ENCODE measurements around the gene C19orf12.
A peak's percentile ranks its signal among the peaks of the same experiment; 100 is the strongest.
"Not testable (repeated sequence)": the region's sequence is repeated elsewhere in the genome, so short reads cannot be mapped to it uniquely, and the experiment has no call there.

Gene C19orf12

DNA sequence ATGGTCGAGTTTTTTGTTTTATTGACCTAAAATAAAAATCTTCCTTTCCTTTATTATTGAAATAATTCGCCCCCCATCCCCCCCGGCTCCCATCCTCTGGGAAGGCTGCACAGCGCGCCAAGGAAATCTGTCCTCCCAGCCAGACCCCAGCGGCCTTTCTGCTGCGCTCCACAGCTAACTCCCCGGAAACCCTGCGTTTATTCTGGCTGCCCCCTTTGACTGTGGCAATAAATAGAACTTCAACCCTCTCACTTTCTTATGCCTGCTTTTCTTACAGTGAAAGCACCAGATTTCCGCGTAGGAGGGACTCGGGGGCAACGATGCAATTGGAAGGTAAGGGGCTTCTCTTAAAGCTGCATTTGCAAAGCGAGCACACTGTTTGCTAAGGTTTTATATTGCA, 9.7 kb upstream of the C19orf12 start:
- DNase-seq, result no peak

DNA sequence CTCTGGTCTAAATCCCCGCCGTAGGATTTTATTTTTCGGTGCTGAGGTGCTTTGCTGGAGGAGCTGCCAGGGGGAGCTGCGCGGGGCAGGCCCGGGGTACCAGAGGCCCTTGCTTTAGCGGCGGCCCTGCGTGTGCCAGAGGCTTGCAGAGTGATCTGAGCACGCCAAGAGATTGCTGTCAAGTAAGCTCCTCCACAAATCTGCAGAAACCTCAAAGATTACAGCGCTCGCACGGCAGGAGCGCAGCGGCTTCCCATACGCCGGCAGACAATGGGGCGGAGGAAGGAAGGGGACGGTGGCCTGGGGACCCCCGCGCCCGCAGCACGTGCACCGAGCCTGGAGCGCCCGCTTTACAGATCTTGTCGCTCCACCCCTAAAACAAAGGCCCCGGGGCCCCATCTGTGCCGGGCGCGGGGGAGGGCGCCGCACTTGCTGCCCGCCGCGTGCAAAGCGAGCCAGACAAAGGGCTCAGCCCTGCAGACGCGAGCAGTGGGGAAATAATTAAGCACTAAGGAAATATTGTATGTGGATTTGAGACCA, 9.1 kb upstream of the C19orf12 start:
- DNase-seq, result peak; percentile 67

- DNase-seq, result no peak
These were observed 2.0 kb upstream of the C19orf12 start for GRCh38 chr19:29717051-29717450.

DNA sequence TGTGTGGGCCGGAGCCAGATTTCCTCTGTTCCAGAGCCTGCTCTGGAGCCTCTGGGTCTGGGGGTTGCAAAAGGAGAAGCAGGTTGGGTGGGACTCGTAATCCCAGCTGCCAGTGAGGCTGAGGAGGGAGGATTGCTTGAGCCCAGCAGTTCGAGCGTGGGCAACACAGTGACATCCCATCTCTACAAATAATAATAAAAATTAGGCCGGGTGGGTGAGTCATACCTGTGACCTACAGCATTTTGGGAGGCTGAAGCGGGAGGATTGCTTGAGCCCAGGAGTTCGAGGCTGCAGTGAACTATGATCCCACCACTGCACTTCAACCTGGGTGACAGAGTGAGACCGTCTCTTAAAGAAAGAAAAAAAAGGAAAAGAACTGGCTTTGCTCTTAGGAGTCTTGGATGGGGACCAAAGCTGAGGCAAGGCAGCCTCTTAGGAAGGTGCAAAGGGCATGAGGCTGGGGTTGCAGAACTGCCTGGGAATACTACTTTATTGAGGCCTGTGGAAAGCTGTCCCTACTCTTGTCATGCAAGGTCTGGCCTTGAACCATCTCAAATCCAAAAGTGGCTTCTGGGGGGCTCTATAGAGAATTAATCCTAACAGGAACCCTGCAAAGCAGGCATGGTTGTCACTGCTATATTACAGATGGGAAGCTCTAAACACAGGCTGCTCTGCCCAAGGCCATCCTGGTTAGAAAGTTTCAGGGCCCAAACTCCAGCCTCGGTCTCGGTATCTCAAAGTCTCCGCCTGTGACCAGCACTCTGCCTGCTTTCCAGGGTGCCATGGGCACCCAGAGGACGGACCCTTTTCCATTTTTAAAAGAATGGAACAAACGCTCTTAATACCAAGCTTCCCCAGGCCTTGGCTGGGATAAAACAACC, 880 bp upstream of the C19orf12 start:
- DNase-seq, result peak; percentile 44

DNA sequence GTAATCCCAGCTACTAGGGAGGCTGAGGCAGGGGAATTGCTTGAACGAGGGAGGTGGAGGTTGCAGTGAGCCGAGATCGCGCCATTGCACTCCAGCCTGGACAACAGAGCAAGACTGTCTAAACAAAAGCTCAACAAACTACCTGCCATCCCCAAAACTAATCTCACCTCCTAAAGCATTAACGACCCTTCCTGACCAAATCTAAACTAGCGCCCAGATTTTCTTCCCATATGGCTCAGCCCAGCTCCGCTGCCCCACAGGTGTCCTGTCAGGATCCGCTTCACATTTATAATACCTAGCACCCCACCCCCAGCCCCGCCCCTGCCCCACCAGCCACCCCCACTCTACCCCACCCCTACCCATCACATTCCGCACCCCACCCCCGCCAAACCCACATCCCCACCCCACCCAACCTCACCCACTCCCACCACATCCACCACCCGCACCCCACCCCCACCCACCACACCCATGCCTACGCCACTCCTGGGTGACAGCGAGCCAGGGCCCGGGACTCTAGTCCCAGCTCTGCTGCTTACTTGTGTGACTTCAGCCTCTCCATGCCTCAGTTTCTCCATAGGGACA, 599 bp downstream of the C19orf12 start:
- DNase-seq, result no peak

DNA sequence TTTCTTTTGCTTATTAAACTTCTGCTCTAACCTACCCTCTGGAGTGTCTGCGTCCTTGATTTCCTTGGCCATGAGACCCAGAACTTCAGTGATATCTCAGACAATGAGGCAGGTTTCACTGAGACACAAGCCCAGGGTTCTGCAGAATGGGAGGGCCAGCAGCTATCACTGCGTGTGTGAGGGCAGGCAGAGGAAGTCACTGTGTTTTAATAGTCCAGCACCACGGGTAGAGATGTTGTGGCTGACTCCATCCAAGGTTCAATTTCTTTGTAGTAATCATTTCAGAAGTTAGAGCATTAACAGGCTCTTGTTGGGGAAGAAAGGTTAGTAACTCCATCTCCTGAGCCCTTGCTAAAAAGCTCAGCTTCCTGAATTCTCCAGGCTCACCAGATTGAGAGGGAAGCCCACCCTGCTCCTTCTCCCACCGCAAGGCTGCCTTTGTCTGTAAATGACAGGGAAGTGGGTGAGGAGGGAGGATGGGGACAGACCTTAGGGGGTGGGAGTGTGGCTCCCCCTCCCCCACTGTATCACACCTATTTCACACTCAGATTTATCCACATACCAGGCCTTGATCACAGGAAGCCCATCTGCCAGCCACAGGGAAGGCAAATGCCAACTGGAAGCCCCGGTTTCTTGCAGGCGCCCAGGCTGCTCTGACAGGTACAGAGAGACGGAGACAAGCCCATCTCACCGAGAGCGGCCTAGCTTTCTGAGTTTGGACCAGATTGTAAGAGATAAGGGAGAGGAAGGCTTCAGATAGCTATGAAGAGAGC, 2.1 kb downstream of the C19orf12 start:
- no peak for DNase-seq

- no peak for DNase-seq
These were observed 3.4 kb downstream of the C19orf12 start for GRCh38 chr19:29711584-29712132.

- not testable (repeated sequence) for DNase-seq
These were observed 5.6 kb downstream of the C19orf12 start for GRCh38 chr19:29709440-29709798.

DNA sequence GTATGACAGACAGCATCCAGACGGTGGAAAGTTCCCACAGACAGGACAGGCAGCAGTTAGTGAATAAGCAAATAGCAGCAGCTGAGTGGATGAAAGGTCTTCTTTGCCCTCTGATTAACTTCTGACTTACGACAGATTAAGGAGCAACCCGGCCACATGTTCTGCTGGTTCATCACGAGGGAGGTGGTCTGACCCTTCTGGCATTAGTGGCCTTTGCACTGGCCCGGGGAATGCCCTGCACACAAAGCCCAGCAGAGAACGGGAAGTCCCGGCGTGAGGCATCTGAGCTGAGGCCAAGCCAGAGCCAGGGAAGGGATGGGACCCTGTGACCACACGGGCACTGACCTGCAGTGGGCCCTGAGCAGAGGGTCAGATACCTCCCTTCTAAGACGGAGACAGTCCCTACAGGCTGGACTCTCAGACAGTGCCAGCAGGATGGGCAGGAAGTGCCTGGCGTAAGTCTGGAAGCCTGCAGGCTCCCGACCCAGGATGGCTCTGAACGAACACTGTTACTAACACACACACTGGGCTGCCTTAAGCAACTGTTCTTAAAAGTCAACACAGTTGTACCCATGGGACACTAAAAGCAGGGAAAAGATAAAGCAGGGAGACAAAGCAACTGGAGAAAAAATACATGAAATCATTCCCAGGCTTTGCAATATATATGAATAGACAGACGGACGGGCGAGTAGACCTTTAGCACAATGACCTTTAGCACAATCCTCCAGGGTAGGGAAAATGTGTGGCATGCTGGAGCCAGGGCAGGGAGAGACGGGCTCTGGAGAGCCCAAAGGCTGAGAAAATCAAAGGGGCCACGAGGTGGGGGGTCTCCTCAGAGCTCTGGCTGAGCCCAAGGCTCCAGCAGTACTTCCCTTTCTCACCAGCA, 6.3 kb downstream of the C19orf12 start:
- no peak for DNase-seq

GRCh38 chr19:29706635-29707034, 8.4 kb downstream of the C19orf12 start:
- no peak for DNase-seq

GRCh38 chr19:29705706-29706105, 9.4 kb downstream of the C19orf12 start:
- no peak for DNase-seq

DNA sequence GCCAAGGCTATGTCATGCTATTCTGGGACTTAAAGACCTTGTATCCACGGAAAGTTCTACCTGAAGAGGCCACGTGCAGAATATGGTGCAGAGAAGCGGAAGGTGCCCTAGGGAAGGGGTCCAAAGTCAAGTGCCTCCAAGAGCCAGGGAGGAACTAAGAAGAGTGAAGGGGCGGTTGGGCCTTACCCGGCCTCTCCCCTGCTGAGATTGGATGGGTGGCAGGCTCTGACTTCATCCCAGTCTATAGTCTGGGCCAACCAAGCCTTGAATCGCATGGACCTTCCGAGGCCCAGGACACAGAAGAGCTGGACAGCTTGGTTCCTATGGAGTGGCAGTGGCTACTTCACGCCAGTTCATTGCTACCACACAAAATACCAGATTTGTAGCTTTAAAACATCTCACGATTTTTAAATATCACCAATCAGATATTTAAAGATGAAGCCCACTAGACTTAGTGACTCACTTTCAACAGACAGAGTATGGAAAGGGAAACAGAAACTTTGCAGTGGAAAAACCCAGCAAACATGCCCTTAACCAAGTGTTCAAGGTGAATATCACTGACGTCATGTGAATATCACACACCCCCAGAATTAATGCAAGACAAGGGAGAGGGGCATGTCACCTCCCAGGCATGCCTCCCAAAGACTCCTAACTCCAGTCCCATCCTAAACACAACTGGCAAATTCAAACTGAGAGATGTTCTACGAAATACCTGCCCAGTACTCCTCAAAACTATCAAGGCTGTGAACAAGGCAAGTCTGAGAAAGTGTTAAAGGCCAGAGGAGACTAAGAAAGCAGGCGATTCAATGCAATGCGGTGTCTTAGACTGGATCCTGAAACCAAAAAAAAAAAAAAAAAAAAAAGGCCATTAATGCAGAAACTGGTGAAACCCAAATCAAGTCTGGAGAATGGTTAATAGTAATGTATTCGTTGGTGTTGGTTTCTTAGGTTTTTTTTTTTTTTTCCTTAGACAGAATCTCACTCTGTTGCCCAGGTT, 10.2 kb downstream of the C19orf12 start:
- DNase-seq, result no peak

DNA sequence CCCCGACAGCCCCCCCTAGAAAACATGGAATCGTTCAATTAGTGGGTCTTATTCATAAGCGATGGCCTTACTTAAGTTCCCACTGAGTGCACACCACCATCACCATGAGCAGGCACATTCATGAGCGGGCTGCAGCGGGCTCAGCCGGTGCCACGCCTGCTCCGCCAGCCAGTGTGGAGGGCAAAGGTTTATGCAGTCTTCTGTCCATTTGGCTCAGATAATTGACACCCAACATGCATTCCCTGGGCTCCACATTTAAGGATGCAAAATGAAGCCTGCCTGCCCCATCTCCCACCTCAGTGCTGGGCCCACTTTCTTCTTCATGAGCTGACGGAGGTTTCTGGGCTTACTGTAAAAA, 12.1 kb downstream of the C19orf12 start:
- no peak for DNase-seq

GRCh38 chr19:29702161-29702962, 12.7 kb downstream of the C19orf12 start:
- DNase-seq, result no peak

GRCh38 chr19:29700498-29700897, 14.6 kb downstream of the C19orf12 start:
- DNase-seq, result no peak

DNA sequence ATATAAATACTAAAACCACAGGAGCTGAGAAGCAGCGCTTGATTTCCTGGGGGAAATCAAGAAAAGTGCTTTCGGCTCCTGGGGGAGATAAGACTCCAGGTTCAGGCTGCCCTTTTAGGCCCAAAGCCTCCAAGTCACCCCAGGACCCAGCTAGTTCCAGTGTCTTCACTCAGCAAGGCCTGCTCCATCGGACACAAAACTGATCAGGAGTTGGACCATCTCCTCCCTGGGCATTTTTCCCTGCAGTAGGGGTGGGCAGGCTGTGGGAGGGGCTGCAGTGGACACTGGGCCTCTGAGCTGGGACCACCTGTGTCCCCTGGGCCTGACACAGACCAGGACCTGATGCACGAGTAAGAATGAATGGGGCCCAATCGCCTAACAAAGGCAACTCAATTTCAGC, 15.2 kb downstream of the C19orf12 start:
- no peak for DNase-seq

GRCh38 chr19:29697523-29698261, 17.4 kb downstream of the C19orf12 start:
- DNase-seq, result no peak

DNA sequence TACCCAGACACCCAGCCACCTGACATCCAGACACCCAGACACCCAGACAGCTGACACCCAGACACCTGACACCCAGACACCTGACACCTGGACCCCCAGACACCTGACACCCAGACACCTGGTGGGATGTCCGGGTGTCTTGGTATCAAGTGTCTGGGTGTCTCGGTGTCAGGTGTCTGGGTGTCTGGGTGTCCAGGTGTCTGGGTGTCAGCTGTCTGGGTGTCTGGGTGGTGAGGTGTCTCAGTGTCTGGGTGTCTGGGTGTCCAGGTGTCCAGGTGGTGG, 18.6 kb downstream of the C19orf12 start:
- DNase-seq, result no peak

DNA sequence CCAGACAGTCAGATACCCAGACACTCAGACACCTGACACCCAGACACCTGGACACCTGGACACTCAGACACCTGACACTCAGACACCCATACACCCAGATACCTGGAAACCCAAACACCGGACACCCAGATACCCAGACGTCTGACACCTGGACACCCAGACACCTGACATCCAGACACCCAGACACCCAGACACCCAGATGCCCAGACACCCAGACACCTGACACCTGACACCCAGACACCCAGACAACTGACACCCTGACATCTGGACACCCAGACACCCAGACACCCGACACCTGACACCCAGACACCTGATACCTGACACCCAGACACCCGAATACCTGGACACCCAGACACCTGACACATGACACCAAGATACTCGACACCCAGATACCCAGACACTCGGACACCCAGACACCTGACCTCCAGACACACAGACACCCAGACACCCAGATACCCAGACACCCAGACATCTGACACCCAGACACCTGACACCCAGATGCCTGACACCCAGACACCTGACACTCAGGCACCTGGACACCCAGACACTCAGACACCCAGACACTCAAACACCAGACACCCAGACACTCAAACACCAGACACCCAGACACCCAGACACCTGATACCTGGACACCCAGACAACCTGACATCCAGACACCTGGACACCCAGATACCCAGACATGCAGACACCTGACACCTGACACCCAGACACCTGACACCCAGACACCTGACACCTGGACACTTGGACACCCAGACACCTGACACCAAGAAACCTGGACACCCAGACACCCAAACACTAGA, 19.1 kb downstream of the C19orf12 start:
- DNase-seq, result no peak

Measured in MV-4-11 (cell line).